CD4-positive, alpha-beta T cell treated with Interleukin-2 at 100 ng/mL for 4 hours (primary cell): Measurements from ENCODE around the gene CDK15.

ENCODE experiments used
- DNase-seq: peaks from one replicate; pipeline ENCODE4 v3.0.0-alpha.2; 2020; ENCODE audit warnings: low spot score

The CDK15 gene

DNA sequence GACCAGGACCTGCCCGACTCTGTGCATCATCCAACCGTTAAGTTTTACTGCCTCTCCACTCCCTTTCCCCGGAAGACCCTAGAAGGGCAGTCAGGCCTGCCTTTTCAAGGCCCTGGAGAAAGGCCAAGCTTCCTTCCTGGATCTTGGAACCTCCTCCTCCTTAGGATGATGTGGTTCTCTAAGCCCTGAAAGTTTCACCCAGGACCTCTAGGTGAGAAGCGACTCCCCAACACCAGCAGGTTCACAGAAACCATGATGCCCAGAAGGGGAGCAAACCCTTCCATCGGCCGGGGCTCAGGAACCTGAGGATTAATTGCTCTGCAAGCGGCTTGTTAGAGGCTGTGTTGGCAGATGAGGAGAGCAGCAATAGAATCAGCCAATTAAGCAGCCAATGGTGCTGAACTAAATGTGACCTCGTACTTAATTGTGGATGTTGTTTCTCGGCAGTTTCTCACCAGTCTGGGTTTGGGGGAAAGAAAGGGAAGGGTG is 133.2 kb downstream of the CDK15 start:
- no peak for DNase-seq

- DNase-seq, result no peak
Measured at GRCh38 chr2:201942531-201942930, 136.2 kb downstream of the CDK15 start.
